Measurements from ENCODE around the gene PHRF1.

GRCh38 chr11:590997-591396 lies 14.7 kb downstream of the PHRF1 start:
- TF ChIP-seq, protein P1, sequence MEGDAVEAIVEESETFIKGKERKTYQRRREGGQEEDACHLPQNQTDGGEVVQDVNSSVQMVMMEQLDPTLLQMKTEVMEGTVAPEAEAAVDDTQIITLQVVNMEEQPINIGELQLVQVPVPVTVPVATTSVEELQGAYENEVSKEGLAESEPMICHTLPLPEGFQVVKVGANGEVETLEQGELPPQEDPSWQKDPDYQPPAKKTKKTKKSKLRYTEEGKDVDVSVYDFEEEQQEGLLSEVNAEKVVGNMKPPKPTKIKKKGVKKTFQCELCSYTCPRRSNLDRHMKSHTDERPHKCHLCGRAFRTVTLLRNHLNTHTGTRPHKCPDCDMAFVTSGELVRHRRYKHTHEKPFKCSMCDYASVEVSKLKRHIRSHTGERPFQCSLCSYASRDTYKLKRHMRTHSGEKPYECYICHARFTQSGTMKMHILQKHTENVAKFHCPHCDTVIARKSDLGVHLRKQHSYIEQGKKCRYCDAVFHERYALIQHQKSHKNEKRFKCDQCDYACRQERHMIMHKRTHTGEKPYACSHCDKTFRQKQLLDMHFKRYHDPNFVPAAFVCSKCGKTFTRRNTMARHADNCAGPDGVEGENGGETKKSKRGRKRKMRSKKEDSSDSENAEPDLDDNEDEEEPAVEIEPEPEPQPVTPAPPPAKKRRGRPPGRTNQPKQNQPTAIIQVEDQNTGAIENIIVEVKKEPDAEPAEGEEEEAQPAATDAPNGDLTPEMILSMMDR (IDR thresholded peaks at IDR 0.05), result no peak
- TF ChIP-seq POLR2A (IDR thresholded peaks at IDR 0.05), result no peak
